KOPT-K1 (cell line): ENCODE results near the gene DLG4.

Experiments
- H3K27ac ChIP-seq: fragments of 200-600 bp; sonication (generic); 2 replicates; pipeline ENCODE4 v1.5.1; 2016; ENCODE audit warnings: antibody characterized with exemption, mild to moderate bottlenecking, low read depth, low read length; ENCODE audit not compliant: poor library complexity, severe bottlenecking
- H3K36me3 ChIP-seq: fragments of 200-600 bp; sonication (generic); 2 replicates; pipeline ENCODE4 v1.5.1; 2017; ENCODE audit warnings: antibody characterized with exemption, mild to moderate bottlenecking, low read length, moderate library complexity; ENCODE audit not compliant: insufficient read depth
- H3K9me3 ChIP-seq: fragments of 200-600 bp; sonication (generic); 2 replicates; pipeline ENCODE4 v1.5.1; 2017; ENCODE audit warnings: antibody characterized with exemption, low read length, mild to moderate bottlenecking; ENCODE audit not compliant: insufficient read depth, poor library complexity, severe bottlenecking

DLG4 gene

DNA sequence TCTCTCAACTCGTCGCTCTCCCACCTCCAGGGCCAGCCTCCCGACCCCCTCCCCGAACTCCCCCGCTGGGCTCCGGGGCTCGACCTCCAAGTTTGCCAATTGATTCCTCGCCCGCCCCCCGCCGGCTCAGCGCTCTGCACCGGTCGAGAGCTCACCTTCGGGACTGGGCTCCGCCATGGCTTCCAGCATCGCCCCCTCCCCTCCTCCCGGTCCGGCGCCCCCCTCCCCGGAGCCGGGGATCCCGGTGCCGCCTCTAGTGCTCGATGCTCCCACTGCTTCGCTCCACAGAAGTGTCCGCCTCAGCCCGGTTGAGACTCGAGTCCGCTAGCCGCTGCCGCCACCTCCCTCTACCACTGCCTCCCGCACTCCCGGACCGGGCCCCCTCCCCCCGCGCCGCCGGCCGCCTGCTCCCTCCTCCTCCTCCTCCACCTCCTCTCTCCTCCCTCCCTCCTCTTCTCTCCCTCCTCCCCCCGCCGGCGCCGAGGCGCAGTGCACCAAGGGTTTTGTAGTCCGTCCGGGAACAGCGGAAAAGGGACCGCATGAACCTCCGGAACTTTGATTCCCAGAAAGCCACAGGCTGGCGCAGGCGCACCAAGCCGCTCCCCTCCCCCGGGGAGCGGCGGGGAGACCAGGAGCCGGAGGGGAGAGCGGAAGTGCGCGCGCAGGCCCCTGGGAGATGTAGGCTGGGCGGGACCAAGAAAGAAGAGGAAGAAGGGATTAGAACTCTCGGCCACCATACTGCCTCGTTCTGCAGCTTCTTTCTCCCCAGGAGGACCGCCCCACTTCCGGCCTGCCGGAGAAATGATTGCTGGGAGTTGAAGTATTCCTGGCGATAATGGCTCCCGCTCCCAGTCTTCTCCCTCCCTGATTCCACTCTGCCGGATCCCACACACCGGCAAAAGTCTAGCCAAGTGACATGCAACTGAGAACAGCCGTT, 19.7 kb upstream of the DLG4 start, which contains the start of gene PHF23:
Gene PHF23, minus strand, starts transcription at position 367 of the 937 bp plus-strand sequence. Its CDS starts 178 bp downstream, at position 189.
- Histone ChIP-seq H3K36me3 (peaks cover 51% of the 10 kb centered on the region), H3K27ac (peak within 1 kb of the TSS; percentile 94), H3K9me3 (no peaks in the 10 kb centered on the region)

DNA sequence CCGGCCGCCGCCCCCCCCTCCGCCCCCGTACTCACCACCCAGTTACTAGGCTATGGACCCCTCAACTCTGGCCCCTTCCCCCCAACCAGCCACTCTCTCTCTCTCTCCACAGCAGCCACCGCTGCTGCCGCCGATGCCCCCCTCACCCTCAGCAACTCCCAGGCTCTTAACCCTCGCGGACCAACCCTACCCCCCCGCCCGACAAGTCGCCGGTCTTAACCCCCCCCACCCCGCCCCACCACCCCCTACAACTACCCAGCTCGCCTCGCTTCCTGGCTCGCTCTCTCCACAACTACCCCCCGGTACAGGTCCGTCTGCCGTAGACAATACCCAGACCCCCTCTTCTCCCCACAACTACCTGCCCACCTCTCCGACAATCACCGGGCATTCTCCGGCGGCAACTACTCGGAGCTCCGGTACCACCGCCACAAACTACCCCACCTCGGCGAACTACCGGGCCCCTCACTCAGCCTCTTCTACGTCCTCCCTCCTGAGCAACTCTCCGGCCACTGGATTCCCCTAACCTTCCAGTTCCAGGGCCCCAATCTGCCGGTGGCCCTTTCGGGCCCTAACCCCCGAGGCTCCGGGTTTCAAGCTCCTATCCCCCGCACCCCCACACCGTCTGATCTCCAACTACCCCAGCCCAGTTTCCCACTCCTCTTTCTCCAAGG, 18.9 kb upstream of the DLG4 start:
- H3K27ac ChIP-seq, result peak overlapping the region; percentile 94
- H3K9me3 ChIP-seq, result no peaks in the 10 kb centered on the region
- peaks cover 43% of the 10 kb centered on the region for H3K36me3 ChIP-seq

DNA sequence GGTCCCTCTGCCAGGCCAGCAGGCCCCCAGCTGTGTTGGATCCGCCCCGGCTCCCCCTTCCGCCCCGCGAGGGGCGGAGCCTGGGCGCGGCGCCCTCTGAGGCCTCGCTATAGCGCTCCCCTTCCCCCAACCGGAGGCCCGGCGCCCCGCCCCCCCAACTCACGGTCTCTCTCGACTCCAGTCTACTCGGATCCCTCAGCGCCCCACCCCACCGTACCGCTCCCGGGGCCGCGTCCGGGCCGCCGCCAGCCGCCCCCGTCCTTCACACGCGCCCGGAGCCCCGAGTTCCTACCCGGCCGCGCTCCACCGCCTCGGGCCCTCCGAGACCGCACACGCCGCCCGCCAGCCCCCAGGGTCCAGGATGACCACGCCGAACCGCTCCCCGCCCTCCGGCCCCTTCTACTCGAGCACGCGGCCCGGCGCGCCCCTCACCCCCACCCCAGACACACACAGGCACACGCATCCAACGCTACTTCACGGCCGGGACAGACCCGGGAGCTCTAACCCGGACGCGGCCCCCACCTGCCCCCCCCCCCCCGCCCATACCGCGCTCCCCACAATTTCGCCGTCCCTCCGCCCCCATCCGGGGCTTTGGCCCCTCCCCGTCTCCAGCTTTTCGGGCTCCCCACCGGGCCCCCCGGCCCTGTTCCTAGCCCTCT, 18.3 kb upstream of the DLG4 start:
- Histone ChIP-seq H3K36me3 (peaks cover 38% of the 10 kb centered on the region), H3K9me3 (no peaks in the 10 kb centered on the region), H3K27ac (peak overlapping the region; percentile 94)

DNA sequence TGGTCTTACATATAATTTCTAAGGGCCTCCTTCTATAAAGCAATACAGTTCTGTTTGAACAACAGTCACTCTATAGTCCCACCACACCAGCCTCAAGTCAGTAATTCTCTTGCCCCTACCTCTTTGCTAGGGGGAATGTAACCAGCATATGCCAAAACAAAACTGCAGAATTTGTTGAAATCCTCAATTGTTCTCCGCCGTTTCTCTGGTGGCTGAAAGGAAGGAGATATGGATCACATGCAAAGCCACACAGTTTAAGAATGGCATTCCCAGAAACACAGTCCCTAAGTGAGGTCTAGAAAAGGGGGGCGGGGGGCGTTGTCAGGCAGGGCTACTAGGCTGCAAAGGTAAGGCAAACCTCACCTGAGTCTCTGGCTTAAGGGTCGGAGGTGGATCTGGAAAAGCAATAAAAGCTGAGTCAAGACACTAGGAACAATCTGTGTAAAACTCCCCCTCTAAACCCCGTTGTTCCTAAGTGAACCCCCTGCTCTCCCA, 17.7 kb upstream of the DLG4 start:
- Histone ChIP-seq H3K9me3 (no peaks in the 10 kb centered on the region), H3K36me3 (peaks cover 38% of the 10 kb centered on the region), H3K27ac (peak overlapping the region; percentile 94)

DNA sequence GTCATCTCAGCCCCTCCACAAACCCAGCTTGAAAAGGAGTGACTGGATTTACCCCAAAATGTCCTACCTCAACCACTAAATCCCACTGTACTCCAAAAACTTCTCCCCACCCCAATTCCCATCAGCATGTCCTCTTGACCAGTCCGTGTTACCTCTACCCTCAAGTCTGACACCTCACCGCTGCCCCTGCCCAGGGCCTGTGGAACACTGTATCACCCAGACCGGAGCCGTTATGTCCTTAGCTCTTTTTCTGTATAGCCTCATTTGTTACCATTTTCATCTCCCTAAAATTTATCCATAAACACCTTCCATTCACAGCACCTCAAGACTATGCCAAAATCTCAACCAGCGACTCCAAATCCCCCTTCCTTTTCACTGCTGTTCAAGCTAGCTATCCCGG, 17.2 kb upstream of the DLG4 start:
- Histone ChIP-seq H3K9me3 (no peaks in the 10 kb centered on the region), H3K36me3 (peaks cover 38% of the 10 kb centered on the region), H3K27ac (peak overlapping the region; percentile 94)

DNA sequence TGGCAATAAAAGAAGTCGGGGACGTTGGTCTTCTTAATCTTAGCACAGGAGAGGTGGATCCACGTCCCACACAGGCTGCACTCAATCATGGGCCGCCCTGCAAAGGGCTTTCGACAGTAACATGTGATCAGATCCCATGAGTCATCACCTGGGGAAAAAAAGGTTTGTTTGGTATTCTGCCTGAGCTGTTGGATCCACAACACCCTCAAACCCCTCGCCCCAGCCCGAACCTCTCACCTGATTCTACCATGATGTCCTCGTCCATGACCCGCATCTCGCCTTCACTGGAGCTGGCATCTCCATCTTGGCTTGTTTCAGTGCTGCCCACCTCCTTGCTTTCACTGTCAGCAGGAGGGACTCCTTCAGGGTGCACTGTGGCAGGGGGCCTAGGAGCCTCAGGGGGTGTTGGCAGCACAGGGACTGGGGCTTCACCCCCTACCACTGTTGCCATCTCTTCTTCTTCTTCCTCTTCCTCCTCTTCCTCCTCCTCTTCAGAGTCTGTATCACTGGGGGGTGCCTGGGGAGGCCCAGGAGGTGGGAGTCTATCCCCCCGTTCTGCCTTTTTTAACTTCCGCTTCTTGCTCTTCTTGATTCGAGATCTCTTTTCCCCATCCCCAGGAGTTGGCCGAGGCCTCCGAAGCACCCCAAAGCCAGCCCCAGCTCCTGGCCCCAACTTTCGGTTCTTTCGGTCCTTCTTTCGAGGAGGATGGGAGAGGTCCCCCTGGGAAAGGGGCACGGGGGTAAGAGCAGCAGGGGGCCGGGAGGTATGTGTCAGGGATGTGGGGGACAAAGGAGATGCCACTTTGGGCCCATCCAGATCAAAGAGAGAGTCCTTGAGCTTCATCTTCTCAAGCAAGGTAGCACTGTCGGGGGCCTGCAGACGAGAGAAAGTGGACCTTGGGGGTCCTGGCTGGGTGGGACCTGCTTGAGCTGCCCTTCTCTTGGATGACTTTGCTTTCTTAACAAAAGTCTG, 16.3 kb upstream of the DLG4 start:
- no peaks in the 10 kb centered on the region for H3K9me3 ChIP-seq
- peaks cover 40% of the 10 kb centered on the region for H3K36me3 ChIP-seq
- H3K27ac ChIP-seq, result no peak overlapping the region

DNA sequence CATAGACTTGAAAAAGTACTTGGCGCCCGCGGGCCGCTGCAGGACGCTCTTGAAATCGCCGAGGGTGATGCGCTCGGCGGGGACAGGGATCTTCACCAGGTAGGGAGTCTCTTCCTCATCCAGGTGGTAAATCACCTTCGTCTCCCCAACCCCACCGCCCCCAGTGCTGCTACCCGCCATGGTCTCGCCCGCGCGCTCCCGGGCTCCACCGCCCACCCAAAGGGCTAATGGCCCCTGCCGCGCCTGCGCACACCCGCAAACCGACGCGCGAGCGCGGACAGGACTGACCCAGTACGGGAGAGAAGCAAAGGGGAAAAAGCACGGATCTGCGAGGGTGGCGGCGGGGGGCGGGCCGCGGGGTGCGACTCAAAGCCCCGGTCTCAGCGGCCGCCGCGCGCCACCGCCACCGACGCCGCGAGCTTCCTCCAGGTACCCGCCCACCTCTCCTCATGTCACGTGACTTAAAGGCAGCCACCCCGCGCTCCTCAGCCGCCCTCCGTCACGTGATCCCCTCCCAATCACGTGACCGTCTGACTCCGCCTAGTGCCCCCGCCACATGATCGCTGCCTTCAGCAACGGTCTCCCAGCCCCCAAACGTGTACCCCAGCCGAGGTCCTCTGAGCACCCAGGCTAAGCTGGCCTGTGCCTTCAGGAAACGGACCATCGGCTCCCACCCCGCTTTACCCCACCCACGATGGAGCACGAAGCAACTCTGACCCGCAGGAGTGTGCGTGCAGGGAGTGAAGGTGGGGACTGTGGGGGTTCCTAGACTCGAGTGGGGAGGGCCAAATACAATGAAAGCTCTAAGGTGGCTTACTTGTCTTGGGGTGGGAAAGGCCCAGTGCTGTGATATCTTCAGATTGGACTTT, 14.7 kb upstream of the DLG4 start, which contains the start of gene DVL2:
Gene DVL2, minus strand, starts transcription at position 435 of the 869 bp plus-strand sequence. Its CDS starts 255 bp downstream, at position 180.
- Histone ChIP-seq H3K27ac (peak within 1 kb of the TSS; percentile 82), H3K9me3 (no peaks in the 10 kb centered on the region), H3K36me3 (peaks cover 46% of the 10 kb centered on the region)

DNA sequence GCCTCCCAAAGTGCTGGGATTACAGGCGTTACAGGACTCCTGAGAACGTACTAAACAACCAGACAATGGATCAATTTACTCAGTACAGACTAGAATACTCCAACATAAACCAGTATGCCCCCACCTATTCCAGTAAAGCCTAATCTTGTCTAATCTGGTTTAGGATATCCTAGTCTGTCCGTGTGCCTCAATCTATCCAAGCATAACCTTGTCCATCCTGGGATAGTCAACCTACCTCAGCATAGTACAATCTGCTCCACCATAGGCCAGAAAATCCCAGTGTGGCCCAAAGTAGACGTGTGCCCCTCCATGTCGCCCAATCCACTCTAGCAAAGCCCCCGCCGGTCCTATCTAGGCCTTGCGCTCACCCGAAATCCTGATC, 14.1 kb upstream of the DLG4 start:
- Histone ChIP-seq H3K36me3 (peaks cover 53% of the 10 kb centered on the region), H3K9me3 (no peaks in the 10 kb centered on the region), H3K27ac (peak overlapping the region; percentile 82)

DNA sequence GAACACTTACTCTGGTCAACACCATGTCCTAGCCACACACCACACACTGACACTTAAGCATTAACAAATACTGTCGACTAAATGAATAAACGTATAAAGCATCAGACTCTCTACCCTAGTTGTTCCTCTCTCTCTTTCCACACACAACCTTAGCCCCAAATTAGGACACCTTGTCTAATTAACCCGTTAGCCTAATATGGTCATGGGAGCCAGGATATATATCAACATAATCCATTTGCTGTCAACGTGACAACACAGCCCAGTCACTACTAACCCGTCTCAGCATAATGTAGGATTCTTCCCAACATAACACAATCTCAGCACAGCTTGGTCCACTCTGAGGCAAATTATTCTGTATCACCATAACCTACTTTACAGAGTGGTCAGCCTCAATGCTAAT, 12.5 kb upstream of the DLG4 start:
- no peaks in the 10 kb centered on the region for H3K9me3 ChIP-seq
- peaks cover 65% of the 10 kb centered on the region for H3K36me3 ChIP-seq
- H3K27ac ChIP-seq, result no peak overlapping the region

DNA sequence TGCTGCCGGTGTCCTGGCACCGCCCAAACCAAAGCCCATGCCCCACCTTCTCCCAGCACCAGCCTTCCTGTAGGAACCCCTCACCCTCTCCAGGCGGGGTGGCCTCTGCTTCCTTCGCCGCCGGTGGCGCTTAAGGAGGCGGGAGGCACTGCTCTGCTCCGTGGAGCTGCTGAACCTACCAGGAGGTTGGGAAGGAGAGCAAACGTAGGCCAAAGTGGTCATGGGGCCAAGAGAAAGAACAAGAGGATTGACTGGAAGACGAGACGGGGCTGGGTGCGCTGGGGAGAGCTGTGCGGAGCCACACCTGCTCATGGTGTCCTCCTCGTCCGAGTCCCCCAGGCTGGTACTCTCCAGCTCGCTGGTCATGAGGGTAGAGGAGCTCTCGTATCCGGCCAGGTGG, 9.9 kb upstream of the DLG4 start:
- Histone ChIP-seq H3K27ac (no peak overlapping the region), H3K36me3 (peaks cover 67% of the 10 kb centered on the region), H3K9me3 (no peaks in the 10 kb centered on the region)

DNA sequence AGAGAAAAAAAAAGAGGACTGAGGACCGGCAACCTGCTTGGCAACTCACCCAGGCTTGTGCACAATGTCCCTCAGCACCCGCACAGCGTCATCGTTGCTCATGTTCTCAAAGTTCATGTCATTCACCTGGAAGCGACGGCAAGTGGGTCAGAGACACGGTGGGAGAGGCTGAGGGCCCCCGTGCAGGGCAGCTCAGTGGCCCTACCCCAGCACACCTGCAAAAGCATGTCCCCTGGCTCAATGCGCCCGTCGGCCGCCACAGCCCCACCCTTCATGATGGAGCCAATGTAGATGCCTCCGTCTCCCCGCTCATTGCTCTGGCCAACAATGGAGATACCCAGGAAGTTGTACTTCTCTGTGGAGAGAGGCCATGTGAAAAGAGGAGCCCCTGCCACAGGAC, 9.3 kb upstream of the DLG4 start:
- Histone ChIP-seq H3K27ac (no peak overlapping the region), H3K9me3 (no peaks in the 10 kb centered on the region), H3K36me3 (peaks cover 73% of the 10 kb centered on the region)

DNA sequence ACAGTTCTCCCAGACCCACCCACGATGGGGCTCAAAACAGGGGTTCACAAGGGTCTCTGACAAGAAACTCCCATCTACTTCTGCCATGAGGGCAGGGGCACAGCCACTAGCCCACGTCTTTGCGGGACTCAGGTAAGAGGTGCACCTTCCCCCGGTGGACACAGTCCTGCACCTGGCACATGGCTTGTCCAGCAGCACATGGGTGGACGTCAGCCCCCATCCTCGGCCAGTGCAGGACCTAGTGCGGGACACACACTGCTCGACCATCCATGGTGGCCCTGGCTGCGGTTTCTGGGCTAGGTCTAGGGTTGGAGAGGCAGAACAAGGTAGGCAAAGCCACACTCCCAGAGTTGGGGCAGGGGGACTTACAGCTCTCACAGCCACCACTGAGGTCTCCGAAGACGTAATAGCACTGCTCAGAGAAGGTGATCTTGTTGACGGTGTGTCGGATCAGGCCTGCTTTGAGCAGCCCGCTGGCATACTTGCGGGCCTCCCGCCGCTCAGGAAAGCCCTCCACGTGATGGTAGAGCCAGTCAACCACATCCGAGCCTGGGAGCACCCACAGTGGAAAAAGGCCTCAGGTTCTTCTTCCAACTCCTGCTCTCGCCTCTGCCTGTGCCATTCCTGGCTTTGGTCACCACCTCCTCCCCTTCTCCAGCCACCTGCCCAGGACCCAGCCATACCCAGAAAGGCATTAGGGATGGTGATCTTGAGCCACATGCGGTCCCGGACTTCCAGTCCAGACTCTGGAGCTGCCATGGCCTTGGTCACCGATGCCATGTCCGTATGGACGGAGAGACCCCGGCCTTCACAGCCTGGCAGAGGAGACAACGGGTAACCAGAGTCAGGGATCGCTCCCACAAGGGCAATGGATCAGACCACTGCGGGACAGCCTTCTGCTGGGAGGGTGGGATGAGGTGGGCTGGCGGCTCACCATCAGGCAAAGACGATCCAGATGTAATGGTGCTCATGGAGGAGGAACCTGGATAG, 7.4 kb upstream of the DLG4 start:
- Histone ChIP-seq H3K9me3 (no peaks in the 10 kb centered on the region), H3K36me3 (peaks cover 92% of the 10 kb centered on the region), H3K27ac (no peak overlapping the region)
